A673 (cell line): ENCODE data around the gene EIF4E2. TPM values are rescaled to one million over a fixed set of nuclear protein-coding genes. Genes with fewer than 3 reads are reported as not detected.

Experiments
- BruUV-seq: library from RNA; stranded (reverse); fragments of 400-500 nt; replicated peaks from 2 replicates; lab custom pipeline; 2021; lab: Mats Ljungman, UMichigan
- CTCF ChIA-PET: fragments of 300-600 bp; sonication (Branson Sonifier 250); formaldehyde crosslinking; loops from one replicate; lab custom pipeline; 2022; ENCODE audit warnings: antibody characterized with exemption; lab: Charles Lee
- POLR2A ChIA-PET: fragments of 300-600 bp; sonication (Branson Sonifier 250); formaldehyde crosslinking; loops from one replicate; lab custom pipeline; 2022; ENCODE audit warnings: antibody characterized with exemption; ENCODE audit not compliant: low non-redundant PET; lab: Charles Lee
- DNase-seq: peaks from one replicate; pipeline ENCODE4 v3.0.0-alpha.2; 2015; ENCODE audit warnings: low spot score
- H3K27ac ChIP-seq: fragments of 200-600 bp; sonication (generic); 2 replicates; pipeline ENCODE4 v1.5.1; 2016; ENCODE audit warnings: mixed run types, low read depth, mild to moderate bottlenecking, mixed read lengths, antibody characterized with exemption, low read length; ENCODE audit not compliant: poor library complexity, severe bottlenecking
- H3K27me3 ChIP-seq: fragments of 200-600 bp; sonication (generic); replicated peaks from 2 replicates; pipeline ENCODE4 v1.6.1; 2017; ENCODE audit warnings: mixed run types, low read depth, mild to moderate bottlenecking, mixed read lengths, antibody characterized with exemption, low read length; ENCODE audit not compliant: insufficient read depth, poor library complexity
- H3K36me3 ChIP-seq: fragments of 200-600 bp; sonication (generic); 2 replicates; pipeline ENCODE4 v1.6.1; 2016; ENCODE audit warnings: mixed run types, mild to moderate bottlenecking, mixed read lengths, antibody characterized with exemption, low read length; ENCODE audit not compliant: insufficient read depth, poor library complexity, severe bottlenecking
- H3K4me1 ChIP-seq: fragments of 200-600 bp; sonication (generic); 2 replicates; pipeline ENCODE4 v1.6.1; 2017; ENCODE audit warnings: mixed run types, mild to moderate bottlenecking, mixed read lengths, antibody characterized with exemption, low read length; ENCODE audit not compliant: insufficient read depth, poor library complexity, severe bottlenecking
- H3K4me3 ChIP-seq: fragments of 200-600 bp; sonication (generic); 2 replicates; pipeline ENCODE4 v1.5.1; 2016; ENCODE audit warnings: low read depth, mixed run types, mild to moderate bottlenecking, mixed read lengths, low read length; ENCODE audit not compliant: poor library complexity, severe bottlenecking
- H3K9me3 ChIP-seq: fragments of 200-600 bp; sonication (generic); 2 replicates; pipeline ENCODE4 v1.6.1; 2016; ENCODE audit warnings: mixed run types, low read depth, mild to moderate bottlenecking, mixed read lengths, antibody characterized with exemption, low read length; ENCODE audit not compliant: poor library complexity, severe bottlenecking
- EZH2 ChIP-seq: fragments of 200-600 bp; sonication (generic); IDR thresholded peaks from 2 replicates; pipeline ENCODE4 v1.6.1; 2017; ENCODE audit warnings: borderline replicate concordance, low read depth, mild to moderate bottlenecking, mixed read lengths, antibody characterized with exemption, low read length; ENCODE audit not compliant: poor library complexity, severe bottlenecking
- intact Hi-C: fragments of 100-400 bp; cut with micrococcal nuclease; formaldehyde crosslinking; loops from one replicate; pipeline ENCODE4 v1.10.0; 2022; ENCODE audit not compliant: unreplicated experiment
- total RNA-seq: library from RNA; stranded (reverse); gene quantifications from 2 replicates; pipeline ENCODE4 v1.2.3, GENCODE V29; 2021
- TF ChIP-seq, protein P1 (sequence below): fragments of 300-800, 200-600 bp; sonication (generic); conservative IDR thresholded peaks from 2 replicates; pipeline ENCODE4 v1.5.1; 2017; ENCODE audit warnings: low read depth, mild to moderate bottlenecking, antibody characterized with exemption, low read length, moderate library complexity, mixed read lengths

EIF4E2 gene
- total RNA-seq, 1 experiment from 2014 or later, result 60.8 TPM

DNA sequence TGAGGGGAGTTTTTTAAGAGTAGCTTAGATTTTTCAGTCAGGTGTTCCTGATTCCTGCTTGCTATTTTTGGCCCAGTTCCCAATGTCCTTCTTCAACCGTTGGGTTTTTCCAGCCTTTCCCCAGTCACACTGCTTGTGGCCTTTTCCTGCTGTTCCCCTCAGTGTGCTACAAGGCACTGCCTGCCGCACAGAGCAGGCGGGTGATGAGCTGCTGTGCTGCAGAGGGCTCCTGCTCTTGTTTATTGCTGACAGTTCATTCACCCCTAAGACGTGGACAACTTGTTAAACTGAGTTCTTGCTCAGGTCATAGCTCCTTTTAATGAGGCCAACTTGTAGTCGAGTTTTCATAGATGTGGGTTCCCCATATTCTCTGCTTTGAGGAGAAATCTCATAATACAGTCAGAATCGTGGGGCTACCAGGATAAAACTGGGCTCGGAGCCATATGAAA is 20.6 kb downstream of the EIF4E2 start:
- BruUV-seq, result no TSS peak
- Histone ChIP-seq H3K36me3 (peaks cover 35% of the 10 kb centered on the region), H3K4me3 (no peak overlapping the region), H3K9me3 (no peaks in the 10 kb centered on the region), H3K4me1 (no peaks in the 10 kb centered on the region), H3K27ac (no peak overlapping the region), H3K27me3 (no peaks in the 10 kb centered on the region)
- TF ChIP-seq, protein P1, sequence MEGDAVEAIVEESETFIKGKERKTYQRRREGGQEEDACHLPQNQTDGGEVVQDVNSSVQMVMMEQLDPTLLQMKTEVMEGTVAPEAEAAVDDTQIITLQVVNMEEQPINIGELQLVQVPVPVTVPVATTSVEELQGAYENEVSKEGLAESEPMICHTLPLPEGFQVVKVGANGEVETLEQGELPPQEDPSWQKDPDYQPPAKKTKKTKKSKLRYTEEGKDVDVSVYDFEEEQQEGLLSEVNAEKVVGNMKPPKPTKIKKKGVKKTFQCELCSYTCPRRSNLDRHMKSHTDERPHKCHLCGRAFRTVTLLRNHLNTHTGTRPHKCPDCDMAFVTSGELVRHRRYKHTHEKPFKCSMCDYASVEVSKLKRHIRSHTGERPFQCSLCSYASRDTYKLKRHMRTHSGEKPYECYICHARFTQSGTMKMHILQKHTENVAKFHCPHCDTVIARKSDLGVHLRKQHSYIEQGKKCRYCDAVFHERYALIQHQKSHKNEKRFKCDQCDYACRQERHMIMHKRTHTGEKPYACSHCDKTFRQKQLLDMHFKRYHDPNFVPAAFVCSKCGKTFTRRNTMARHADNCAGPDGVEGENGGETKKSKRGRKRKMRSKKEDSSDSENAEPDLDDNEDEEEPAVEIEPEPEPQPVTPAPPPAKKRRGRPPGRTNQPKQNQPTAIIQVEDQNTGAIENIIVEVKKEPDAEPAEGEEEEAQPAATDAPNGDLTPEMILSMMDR, result no peak
- TF ChIP-seq EZH2, result no peak
- DNase-seq, result no peak
- ChIA-PET POLR2A (no interaction called here), CTCF (no interaction called here)
- intact Hi-C loops, result no loop called here

DNA sequence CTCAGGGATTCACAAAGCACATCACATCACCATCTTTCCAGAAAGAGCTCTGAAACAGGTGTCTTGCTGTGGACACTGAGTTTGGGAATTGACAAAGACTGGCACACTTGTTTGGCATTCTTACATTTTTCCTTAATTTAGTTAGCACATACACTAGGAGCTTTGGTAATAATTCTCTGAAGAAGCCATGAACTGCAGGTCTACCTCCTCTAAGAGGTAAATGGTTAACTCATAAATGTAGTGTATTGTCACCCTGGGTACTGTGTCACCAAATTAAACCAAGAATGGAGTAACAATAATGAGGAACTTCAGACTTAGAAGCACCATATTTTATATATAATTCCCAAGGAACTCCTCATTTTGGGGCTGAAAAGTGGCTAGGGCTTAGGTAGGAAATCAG is 22.6 kb downstream of the EIF4E2 start:
- Histone ChIP-seq H3K36me3 (peaks cover 15% of the 10 kb centered on the region), H3K9me3 (no peaks in the 10 kb centered on the region), H3K27ac (no peak overlapping the region), H3K4me3 (no peak overlapping the region), H3K4me1 (no peaks in the 10 kb centered on the region), H3K27me3 (no peaks in the 10 kb centered on the region)
- TF ChIP-seq, protein P1, result no peak
- intact Hi-C loops, result no loop called here
- DNase-seq, result no peak
- BruUV-seq, result no TSS peak
- ChIA-PET CTCF (no interaction called here), POLR2A (no interaction called here)

DNA sequence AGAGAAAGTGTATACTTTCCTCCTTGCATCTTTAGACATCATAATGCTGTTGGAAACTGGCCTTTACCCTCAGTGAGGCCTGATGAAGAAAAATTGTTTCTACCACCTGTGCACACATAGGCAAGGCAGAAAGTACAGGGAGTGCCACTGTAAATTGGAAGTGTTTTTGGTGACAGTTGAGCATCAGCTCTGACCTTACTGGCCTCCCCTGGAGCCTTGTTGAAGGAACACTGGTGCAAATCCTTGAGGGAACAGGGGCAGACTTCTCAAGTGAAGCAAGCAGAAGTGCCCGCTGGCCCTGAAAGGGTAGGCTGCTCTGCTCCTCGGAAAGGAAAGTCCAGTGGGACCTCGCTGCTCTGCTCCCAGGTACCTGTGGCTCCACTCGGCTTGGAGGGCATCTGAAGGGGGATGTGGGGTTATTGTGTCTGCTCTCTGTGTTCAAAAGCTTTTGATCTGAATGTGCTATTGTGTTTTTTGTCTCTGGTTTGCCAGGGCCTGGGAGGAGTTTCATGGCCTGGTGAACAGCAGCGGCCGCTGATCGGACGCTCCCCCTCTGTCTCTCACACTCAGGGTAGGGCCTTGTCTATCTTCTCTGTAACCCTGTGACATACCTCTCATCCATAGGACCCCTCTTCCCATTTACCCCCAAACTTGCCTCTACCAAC is 23.4 kb downstream of the EIF4E2 start:
- Histone ChIP-seq H3K36me3 (peaks cover 8% of the 10 kb centered on the region), H3K27me3 (no peaks in the 10 kb centered on the region), H3K27ac (no peak overlapping the region), H3K4me1 (no peaks in the 10 kb centered on the region), H3K4me3 (no peak overlapping the region), H3K9me3 (no peaks in the 10 kb centered on the region)
- POLR2A ChIA-PET, result no interaction called here
- no peak for DNase-seq
- intact Hi-C loops, result no loop called here
- no TSS peak for BruUV-seq
- TF ChIP-seq EZH2, result no peak
- TF ChIP-seq, protein P1, result no peak
- CTCF ChIA-PET, result no interaction called here
